Measurements from ENCODE around the gene B3GALT4.

The B3GALT4 gene

GRCh38 chr6:33318426-33319073, 41.6 kb downstream of the B3GALT4 start:
- TF ChIP-seq, protein P1, sequence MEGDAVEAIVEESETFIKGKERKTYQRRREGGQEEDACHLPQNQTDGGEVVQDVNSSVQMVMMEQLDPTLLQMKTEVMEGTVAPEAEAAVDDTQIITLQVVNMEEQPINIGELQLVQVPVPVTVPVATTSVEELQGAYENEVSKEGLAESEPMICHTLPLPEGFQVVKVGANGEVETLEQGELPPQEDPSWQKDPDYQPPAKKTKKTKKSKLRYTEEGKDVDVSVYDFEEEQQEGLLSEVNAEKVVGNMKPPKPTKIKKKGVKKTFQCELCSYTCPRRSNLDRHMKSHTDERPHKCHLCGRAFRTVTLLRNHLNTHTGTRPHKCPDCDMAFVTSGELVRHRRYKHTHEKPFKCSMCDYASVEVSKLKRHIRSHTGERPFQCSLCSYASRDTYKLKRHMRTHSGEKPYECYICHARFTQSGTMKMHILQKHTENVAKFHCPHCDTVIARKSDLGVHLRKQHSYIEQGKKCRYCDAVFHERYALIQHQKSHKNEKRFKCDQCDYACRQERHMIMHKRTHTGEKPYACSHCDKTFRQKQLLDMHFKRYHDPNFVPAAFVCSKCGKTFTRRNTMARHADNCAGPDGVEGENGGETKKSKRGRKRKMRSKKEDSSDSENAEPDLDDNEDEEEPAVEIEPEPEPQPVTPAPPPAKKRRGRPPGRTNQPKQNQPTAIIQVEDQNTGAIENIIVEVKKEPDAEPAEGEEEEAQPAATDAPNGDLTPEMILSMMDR (IDR thresholded peaks at IDR 0.05; ENCODE audit: low read depth, low read length): no peak
- peak overlapping the region; percentile 58 for H3K4me3 ChIP-seq (ENCODE audit: low read depth, low read length)
- DNase-seq (ENCODE audit: low read depth, low spot score): no peak
- in situ Hi-C loops (cut with HindIII; ENCODE audit: low sequenced_read_pairs): no loop called here

DNA sequence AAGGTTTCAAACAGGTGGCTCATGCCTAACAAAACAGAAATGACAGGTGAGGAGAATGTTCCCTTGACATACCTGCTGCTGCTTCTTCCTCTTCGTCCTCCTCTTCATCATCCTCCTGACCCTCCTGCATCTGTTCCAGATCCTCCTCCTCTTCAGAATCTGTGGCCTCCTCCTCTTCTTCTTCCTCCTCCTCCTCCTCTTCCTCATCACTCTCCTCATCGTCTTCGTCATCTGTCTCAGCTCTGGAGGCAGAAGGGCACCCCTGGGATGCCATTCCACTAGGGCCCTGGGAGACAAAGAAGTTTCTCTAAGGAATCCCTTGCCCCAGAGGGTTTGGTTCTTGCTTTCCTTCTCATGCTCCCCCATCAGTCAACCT, 43.0 kb downstream of the B3GALT4 start:
- TF ChIP-seq, protein P1 (IDR thresholded peaks at IDR 0.05; ENCODE audit: low read depth, low read length): no peak
- DNase-seq (ENCODE audit: low read depth, low spot score): peak; percentile 4
- in situ Hi-C loops (cut with HindIII; ENCODE audit: low sequenced_read_pairs): no loop called here
- H3K4me3 ChIP-seq (ENCODE audit: low read depth, low read length): no peak overlapping the region

DNA sequence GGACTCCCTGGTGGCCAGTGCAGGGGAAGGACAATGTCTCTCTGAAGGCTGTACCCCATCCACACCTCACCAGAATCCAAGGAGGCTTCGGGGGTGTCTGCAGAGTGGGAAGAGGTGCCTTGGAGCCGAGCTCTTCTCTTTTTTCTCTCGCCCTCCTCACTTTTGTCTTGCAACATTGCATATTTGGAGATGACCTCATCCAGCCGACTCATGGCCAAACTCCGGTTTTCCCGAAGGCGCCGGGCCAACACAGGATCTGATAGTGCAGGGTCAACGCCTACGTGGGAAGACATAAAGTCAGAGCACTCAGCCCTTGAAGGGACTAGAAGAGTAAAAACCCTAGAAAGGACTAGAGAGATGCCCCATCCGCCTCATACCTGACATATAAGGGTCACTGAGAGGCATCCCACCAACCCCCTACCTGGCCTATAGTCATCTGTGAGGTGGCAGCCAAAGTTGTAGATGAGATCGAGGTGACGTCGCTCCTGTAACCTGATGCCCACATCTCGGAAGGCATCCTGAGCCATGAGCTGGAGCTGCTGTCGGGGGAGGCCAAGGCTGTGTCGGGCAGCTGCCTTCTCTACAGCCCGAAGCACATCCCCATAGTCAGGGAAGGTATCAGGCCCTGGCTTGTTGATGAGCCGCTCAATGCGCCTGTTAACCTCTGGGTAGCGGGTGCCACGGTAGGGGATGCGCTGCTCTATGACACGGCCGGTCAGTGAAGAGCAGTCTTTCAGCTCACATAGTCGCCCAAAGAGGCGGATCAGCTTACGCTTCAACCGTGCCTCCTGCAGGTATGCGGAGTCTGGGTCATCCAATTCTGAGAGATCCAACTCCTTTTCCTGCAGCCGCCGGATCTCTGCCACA, 43.6 kb downstream of the B3GALT4 start:
- H3K4me3 ChIP-seq (ENCODE audit: low read depth, low read length): no peak overlapping the region
- TF ChIP-seq, protein P1 (IDR thresholded peaks at IDR 0.05; ENCODE audit: low read depth, low read length): no peak
- DNase-seq (ENCODE audit: low read depth, low spot score): peak; percentile 87
- in situ Hi-C loops (cut with HindIII; ENCODE audit: low sequenced_read_pairs): no loop called here

GRCh38 chr6:33321227-33321626, 44.3 kb downstream of the B3GALT4 start:
- no peak for DNase-seq (ENCODE audit: low read depth, low spot score)
- in situ Hi-C loops (cut with HindIII; ENCODE audit: low sequenced_read_pairs): no loop called here
- H3K4me3 ChIP-seq (ENCODE audit: low read depth, low read length): peak overlapping the region; percentile 75
- TF ChIP-seq, protein P1 (IDR thresholded peaks at IDR 0.05; ENCODE audit: low read depth, low read length): no peak

DNA sequence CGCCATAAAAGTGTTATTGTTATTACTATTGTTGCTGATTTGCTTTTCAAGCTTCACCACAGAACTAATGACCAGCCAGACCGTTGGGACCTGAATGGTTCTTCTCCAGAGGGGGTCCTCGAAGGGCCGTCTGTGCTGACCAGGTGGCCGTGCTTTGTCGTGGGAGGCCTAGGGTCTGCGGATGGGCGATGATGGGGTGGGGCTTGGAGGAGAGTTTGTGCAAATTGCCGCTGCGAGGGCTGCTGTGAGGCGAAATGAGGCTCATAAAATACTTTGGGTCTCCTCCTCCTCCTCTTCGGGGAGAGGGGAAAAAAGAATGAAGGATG, 46.7 kb downstream of the B3GALT4 start:
- TF ChIP-seq, protein P1 (IDR thresholded peaks at IDR 0.05; ENCODE audit: low read depth, low read length): no peak

GRCh38 chr6:33324125-33324524, 47.2 kb downstream of the B3GALT4 start:
- in situ Hi-C loops (cut with HindIII; ENCODE audit: low sequenced_read_pairs): no loop called here
- no peak for DNase-seq (ENCODE audit: low read depth, low spot score)
- TF ChIP-seq, protein P1 (IDR thresholded peaks at IDR 0.05; ENCODE audit: low read depth, low read length): no peak
- H3K4me3 ChIP-seq (ENCODE audit: low read depth, low read length): no peak overlapping the region

More for the DNA sequence above, 46.7 kb downstream of the B3GALT4 start:
- DNase-seq (ENCODE audit: low read depth, low spot score): no peak
- H3K4me3 ChIP-seq (ENCODE audit: low read depth, low read length): peak overlapping the region; percentile 75
- in situ Hi-C loops (cut with HindIII; ENCODE audit: low sequenced_read_pairs): no loop called here
